GM12878 (cell line): Measurements from ENCODE around the gene ARHGEF16. TPM values are rescaled to one million over a fixed set of nuclear protein-coding genes. Genes with fewer than 3 reads are reported as not detected.

Experiments used
- ATAC-seq: fragments of 200-7000 bp; cut with Tn5 transposase; 3 replicates; pipeline ENCODE4 v1.9.1; 2020; ENCODE audit warnings: mild to moderate bottlenecking, moderate library complexity
- BruUV-seq: library from RNA; stranded (reverse); fragments of 400-500 nt; replicated peaks from 2 replicates; lab custom pipeline; 2021; lab: Mats Ljungman, UMichigan
- CTCF ChIA-PET: fragments of 300-600 bp; sonication (Branson Sonifier 250); formaldehyde crosslinking; extraction: SDS; loops from one replicate; lab custom pipeline; 2021; ENCODE audit warnings: inconsistent platforms; lab: Yijun Ruan, JAX
- POLR2A ChIA-PET: fragments of 350-600 bp; formaldehyde crosslinking; extraction: SDS; loops from one replicate; lab custom pipeline; 2021; ENCODE audit warnings: inconsistent platforms; lab: Charles Lee
- RAD21 ChIA-PET: fragments of 300-600 bp; sonication (Branson Sonifier 250); formaldehyde crosslinking; loops from one replicate; lab custom pipeline; 2023; ENCODE audit warnings: antibody characterized with exemption; ENCODE audit not compliant: unreplicated experiment; lab: Charles Lee
- SMC1A ChIA-PET: fragments of 300-600 bp; sonication (Branson Sonifier 250); formaldehyde crosslinking; loops from one replicate; lab custom pipeline; 2023; ENCODE audit not compliant: unreplicated experiment, uncharacterized antibody; lab: Charles Lee
- DNase-seq: peaks from one replicate; pipeline ENCODE4 v3.0.0-alpha.2; 2011; ENCODE audit warnings: low read depth, low spot score
- FAIRE-seq: peaks from 3 replicates; lab custom pipeline; 2011; peaks lifted over from hg19 to GRCh38; lab: Jason Lieb, UNC
- H2AFZ ChIP-seq: 2 replicates; pipeline ENCODE4 v1.6.0; 2011; ENCODE audit warnings: low read depth, low read length, control low read depth; ENCODE audit not compliant: control insufficient read depth
- H3K27ac ChIP-seq: 2 replicates; pipeline ENCODE4 v1.5.1; 2011; ENCODE audit warnings: control low read depth; ENCODE audit not compliant: control insufficient read depth, insufficient read depth
- H3K27me3 ChIP-seq, 2 experiments: replicated peaks in 1 of 2; 2 replicates each; pipeline versions ENCODE4 v1.6.0 to v1.6.1; 2011; ENCODE audit warnings: low read length in 1 of 2; ENCODE audit not compliant: control insufficient read depth in 2 of 2, insufficient read depth in 2 of 2
- H3K36me3 ChIP-seq, 2 experiments: 2 replicates each; pipeline ENCODE4 v1.5.1; 2011; ENCODE audit warnings: low read length in 1 of 2; ENCODE audit not compliant: control insufficient read depth in 2 of 2, insufficient read depth in 2 of 2
- H3K4me1 ChIP-seq: 2 replicates; pipeline ENCODE4 v1.6.1; 2011; ENCODE audit warnings: mild to moderate bottlenecking, low read length, moderate library complexity, mixed read lengths; ENCODE audit not compliant: control insufficient read depth, insufficient read depth
- H3K4me2 ChIP-seq: 2 replicates; pipeline ENCODE4 v1.6.0; 2011; ENCODE audit warnings: control low read depth; ENCODE audit not compliant: control insufficient read depth, insufficient read depth
- H3K4me3 ChIP-seq: fragments of 200-600 bp; sonication (generic); 2 replicates; pipeline ENCODE4 v1.5.1; 2016
- H3K79me2 ChIP-seq: 2 replicates; pipeline ENCODE4 v1.6.0; 2011; ENCODE audit warnings: low read length; ENCODE audit not compliant: control insufficient read depth, insufficient read depth
- H3K9ac ChIP-seq: 2 replicates; pipeline ENCODE4 v1.8.0; 2011; ENCODE audit warnings: low read length, control low read depth, mixed read lengths; ENCODE audit not compliant: control insufficient read depth, insufficient read depth
- H3K9me3 ChIP-seq: replicated peaks from 3 replicates; pipeline ENCODE4 v1.5.1; 2011; ENCODE audit warnings: mild to moderate bottlenecking, low read length; ENCODE audit not compliant: control insufficient read depth, insufficient read depth
- H4K20me1 ChIP-seq: 2 replicates; pipeline ENCODE4 v1.6.0; 2011; ENCODE audit not compliant: control insufficient read depth, insufficient read depth
- CEBPZ ChIP-seq: fragments of 150-350 bp; IDR thresholded peaks from 2 replicates; pipeline ENCODE4 v1.6.1; 2016; ENCODE audit warnings: low read depth, low read length
- EZH2 ChIP-seq: IDR thresholded peaks from 2 replicates; pipeline ENCODE4 v1.6.1; 2012; ENCODE audit warnings: low read depth, mild to moderate bottlenecking, control low read depth, inconsistent platforms, low read length, borderline replicate concordance; ENCODE audit not compliant: control insufficient read depth
- MEF2A ChIP-seq: IDR thresholded peaks from 2 replicates; pipeline ENCODE4 v1.6.1; 2011; ENCODE audit warnings: low read depth, mild to moderate bottlenecking, low read length, moderate library complexity; ENCODE audit not compliant: insufficient read depth
- NR2F1 ChIP-seq: fragments of 450-650 bp; conservative IDR thresholded peaks from 2 replicates; pipeline ENCODE4 v1.6.1; 2017; ENCODE audit warnings: mild to moderate bottlenecking
- RCOR1 ChIP-seq: conservative IDR thresholded peaks from 2 replicates; pipeline ENCODE4 v1.6.1; 2012; ENCODE audit warnings: low read depth, low read length, improper control_type of control experiment
- REST ChIP-seq: IDR thresholded peaks from 2 replicates; pipeline ENCODE4 v1.6.1; 2012; ENCODE audit warnings: mild to moderate bottlenecking, low read depth, low read length
- ZBTB4 ChIP-seq: fragments of 450-650 bp; formaldehyde crosslinking; IDR thresholded peaks from 2 replicates; pipeline ENCODE4 v1.4.0; 2022; ENCODE audit warnings: mild to moderate bottlenecking, moderate library complexity
- WGBS: methylation state at CpG from one replicate; pipeline ENCODE4 v1.1.6; 2016; ENCODE audit warnings: low lambda C conversion rate; ENCODE audit not compliant: insufficient replicate concordance, insufficient coverage; ENCODE audit errors: missing lambda C conversion rate; 5-methylcytosine and 5-hydroxymethylcytosine counted together
- in situ Hi-C: fragments of 300-500 bp; cut with MboI; formaldehyde crosslinking; loops from 9 replicates; pipeline ENCODE4 v1.14.3; 2018; ENCODE audit warnings: mixed read lengths
- intact Hi-C: fragments of 100-400 bp; cut with micrococcal nuclease; formaldehyde crosslinking; loops from one replicate; pipeline ENCODE4 v1.14.2; 2022; ENCODE audit not compliant: unreplicated experiment
- polyA plus RNA-seq, 11 experiments: library from polyadenylated mRNA; depleted of rRNA in 4 of 11; unstranded in 6 of 11; stranded (reverse) in 5 of 11; fragments of >200 nt; fragmentation: Nextera tagmentation in 4 of 11; fragmentation: Illumina TruSeq in 1 of 11; extraction: Ambion mirVana in 4 of 11; extraction: Trizol in 1 of 11; gene quantifications; 1 replicate in 1 of 11; 2 replicates in 10 of 11; pipeline versions ENCODE4 v1.2.1 to v1.2.3, GENCODE V29; 2011 to 2016; ENCODE audit warnings: inconsistent platforms in 2 of 11, missing spikeins in 2 of 11, low read depth in 1 of 11
- total RNA-seq, 4 experiments: library from RNA; depleted of rRNA in 3 of 4; stranded (reverse); fragments of >200 nt in 3 of 4; fragmentation: Illumina TruSeq in 1 of 4; extraction: Trizol in 1 of 4; gene quantifications; 2 replicates each; pipeline versions ENCODE4 v1.2.1 to v1.2.3, GENCODE V29; 2013 to 2021

Gene ARHGEF16
- total and polyA plus RNA-seq, 10 of the 15 experiments (the other 5 are each of a cell fraction or from before 2014, with no cell fraction given), result not detected

DNA sequence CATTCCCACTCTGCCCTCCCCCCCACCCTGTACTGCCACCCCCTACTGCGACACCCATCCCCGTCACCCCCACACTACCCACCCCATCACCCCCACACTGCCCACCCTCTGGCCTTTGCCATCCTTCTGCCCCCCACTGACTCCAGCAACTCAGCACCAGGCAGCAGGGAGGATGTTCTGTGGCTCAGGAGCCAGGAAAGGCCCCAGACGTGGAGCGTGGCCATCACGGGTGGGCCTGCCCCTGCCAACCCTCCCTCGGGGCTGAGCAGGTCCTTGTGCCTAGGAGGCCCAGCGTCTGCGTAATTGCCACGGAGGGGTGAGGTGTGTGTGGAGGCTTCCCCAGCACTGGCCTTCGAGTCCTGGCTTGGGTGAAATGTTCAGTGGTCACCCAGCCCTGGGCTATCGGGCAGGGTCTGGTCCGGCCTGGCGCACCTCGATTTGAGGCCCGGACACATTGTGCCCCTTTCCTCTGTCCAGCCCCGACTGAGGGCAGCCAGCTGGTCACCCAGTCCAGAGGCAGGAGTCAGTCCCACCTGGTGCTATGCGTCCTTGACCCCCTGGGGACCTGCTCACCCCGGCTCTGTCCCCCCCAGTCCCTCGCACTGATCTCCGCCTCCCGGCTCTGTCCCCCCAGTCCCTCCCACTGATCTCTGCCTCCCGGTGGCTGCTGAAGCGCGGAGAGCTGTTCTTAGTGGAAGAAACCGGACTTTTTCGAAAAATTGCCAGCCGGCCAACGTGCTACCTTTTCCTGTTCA, 23.0 kb downstream of the ARHGEF16 start:
- intact Hi-C loops, result no loop called here
- no peak for FAIRE-seq
- ChIA-PET RAD21 (no interaction called here), CTCF (no interaction called here), POLR2A (no interaction called here), SMC1A (no interaction called here)
- Histone ChIP-seq H3K4me1 (no peaks in the 10 kb centered on the region), H3K4me3 (no peak overlapping the region), H2AFZ (no peak overlapping the region), H3K27me3 (no peaks in the 10 kb centered on the region), H3K4me2 (no peak overlapping the region), H3K79me2 (no peaks in the 10 kb centered on the region), H3K36me3 (no peaks in the 10 kb centered on the region), H3K9me3 (no peaks in the 10 kb centered on the region), H3K27ac (no peak overlapping the region), H3K9ac (no peak overlapping the region), H4K20me1 (no peaks in the 10 kb centered on the region)
- no peak for DNase-seq
- in situ Hi-C loops, result no loop called here
- no peak for ATAC-seq
- WGBS, result 62% methylated on average over 26 of the region's 28 CpGs
- no TSS peak for BruUV-seq
- TF ChIP-seq REST (no peak), EZH2 (no peak), CEBPZ (no peak), RCOR1 (no peak), NR2F1 (no peak), ZBTB4 (no peak), MEF2A (no peak)
